ENCODE measurements around the gene FKRP.

DNA sequence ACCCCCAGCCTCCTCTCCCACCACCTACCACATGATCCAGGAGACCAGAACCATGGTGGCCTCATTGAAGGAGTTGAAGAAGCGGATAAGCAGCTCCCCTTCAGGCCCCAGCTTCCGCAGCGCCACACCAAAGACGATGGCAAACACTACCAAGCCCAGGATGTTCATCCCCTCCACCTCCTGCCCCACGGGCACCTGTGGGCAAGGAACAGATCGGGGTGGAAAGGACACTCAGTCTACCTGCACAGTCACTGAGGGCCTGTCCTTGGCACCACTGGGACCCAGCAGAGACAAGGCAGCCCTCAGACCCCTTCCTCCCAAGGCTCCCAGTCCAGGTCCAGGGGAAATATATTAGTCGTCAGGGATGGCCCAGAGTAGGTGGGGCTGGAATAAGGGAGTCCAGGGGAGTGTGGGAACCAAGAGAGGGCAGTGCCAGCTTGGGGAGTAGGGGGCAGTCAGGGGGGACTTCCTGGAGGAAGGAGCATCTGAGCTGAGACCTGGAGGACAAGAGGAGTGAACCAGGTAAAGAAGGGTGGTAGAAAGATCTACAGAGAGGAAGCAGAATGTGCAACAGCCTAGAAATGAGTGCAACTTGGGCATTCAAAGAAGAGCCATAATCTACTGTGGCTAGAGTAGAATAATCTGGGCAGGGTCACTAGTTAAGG is 36.6 kb downstream of the FKRP start:
- TF ChIP-seq, protein P1, sequence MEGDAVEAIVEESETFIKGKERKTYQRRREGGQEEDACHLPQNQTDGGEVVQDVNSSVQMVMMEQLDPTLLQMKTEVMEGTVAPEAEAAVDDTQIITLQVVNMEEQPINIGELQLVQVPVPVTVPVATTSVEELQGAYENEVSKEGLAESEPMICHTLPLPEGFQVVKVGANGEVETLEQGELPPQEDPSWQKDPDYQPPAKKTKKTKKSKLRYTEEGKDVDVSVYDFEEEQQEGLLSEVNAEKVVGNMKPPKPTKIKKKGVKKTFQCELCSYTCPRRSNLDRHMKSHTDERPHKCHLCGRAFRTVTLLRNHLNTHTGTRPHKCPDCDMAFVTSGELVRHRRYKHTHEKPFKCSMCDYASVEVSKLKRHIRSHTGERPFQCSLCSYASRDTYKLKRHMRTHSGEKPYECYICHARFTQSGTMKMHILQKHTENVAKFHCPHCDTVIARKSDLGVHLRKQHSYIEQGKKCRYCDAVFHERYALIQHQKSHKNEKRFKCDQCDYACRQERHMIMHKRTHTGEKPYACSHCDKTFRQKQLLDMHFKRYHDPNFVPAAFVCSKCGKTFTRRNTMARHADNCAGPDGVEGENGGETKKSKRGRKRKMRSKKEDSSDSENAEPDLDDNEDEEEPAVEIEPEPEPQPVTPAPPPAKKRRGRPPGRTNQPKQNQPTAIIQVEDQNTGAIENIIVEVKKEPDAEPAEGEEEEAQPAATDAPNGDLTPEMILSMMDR (conservative IDR thresholded peaks at IDR 0.05): no peak
- TF ChIP-seq EZH2 (IDR thresholded peaks at IDR 0.05; ENCODE audit: low read depth): no peak

All from PC-9 (cell line).